Keratinocyte (primary cell): ENCODE measurements around the gene PTPRD. TPM values are rescaled to one million over a fixed set of nuclear protein-coding genes. Genes with fewer than 3 reads are reported as not detected.

Source experiments
- DNase-seq: peaks from one replicate; pipeline ENCODE4 v3.0.0-alpha.2; 2011; ENCODE audit warnings: low read depth, missing footprints, low spot score
- FAIRE-seq: peaks from 2 replicates; lab custom pipeline; 2011; peaks lifted over from hg19 to GRCh38; lab: Jason Lieb, UNC
- H2AFZ ChIP-seq: 2 replicates; pipeline ENCODE4 v1.6.0; 2012; ENCODE audit warnings: low read length, control low read depth, inconsistent platforms; ENCODE audit not compliant: control insufficient read depth
- H3K27ac ChIP-seq: 2 replicates; pipeline ENCODE4 v1.5.1; 2011; ENCODE audit warnings: low read length; ENCODE audit not compliant: control insufficient read depth, insufficient read depth
- H3K27me3 ChIP-seq: 3 replicates; pipeline ENCODE4 v1.6.0; 2011; ENCODE audit warnings: low read length; ENCODE audit not compliant: control insufficient read depth, insufficient read depth; ENCODE audit errors: extremely low read depth
- H3K36me3 ChIP-seq, 2 experiments: 2 replicates in 1 of 2; 3 replicates in 1 of 2; pipeline ENCODE4 v1.5.1; 2011; ENCODE audit warnings: low read length in 2 of 2, mild to moderate bottlenecking in 1 of 2; ENCODE audit not compliant: control insufficient read depth in 2 of 2, insufficient read depth in 2 of 2; ENCODE audit errors: extremely low read depth in 1 of 2
- H3K4me1 ChIP-seq: 3 replicates; pipeline ENCODE4 v1.5.1; 2011; ENCODE audit warnings: low read length; ENCODE audit not compliant: control insufficient read depth, insufficient read depth; ENCODE audit errors: extremely low read depth
- H3K4me2 ChIP-seq: 3 replicates; pipeline ENCODE4 v1.6.0; 2011; ENCODE audit warnings: low read depth, low read length; ENCODE audit not compliant: control insufficient read depth, insufficient read depth; ENCODE audit errors: extremely low read depth
- H3K4me3 ChIP-seq, 3 experiments: fragments of 200-600 bp in 1 of 3; sonication (generic) in 1 of 3; 2 replicates in 2 of 3; 3 replicates in 1 of 3; pipeline ENCODE4 v1.5.1; 2011 to 2016; ENCODE audit warnings: low read length in 3 of 3, mild to moderate bottlenecking in 3 of 3, control low read depth in 2 of 3, inconsistent platforms in 1 of 3, low read depth in 1 of 3, mixed read lengths in 1 of 3, mixed run types in 1 of 3, moderate library complexity in 1 of 3; ENCODE audit not compliant: control insufficient read depth in 2 of 3, insufficient read depth in 2 of 3; ENCODE audit errors: extremely low read depth in 1 of 3
- H3K79me2 ChIP-seq: 2 replicates; pipeline ENCODE4 v1.6.0; 2012; ENCODE audit warnings: low read length; ENCODE audit not compliant: control insufficient read depth, insufficient read depth
- H3K9ac ChIP-seq: 3 replicates; pipeline ENCODE4 v1.6.0; 2011; ENCODE audit warnings: low read length; ENCODE audit not compliant: control insufficient read depth, insufficient read depth; ENCODE audit errors: extremely low read depth
- H3K9me1 ChIP-seq: 3 replicates; pipeline ENCODE4 v1.6.0; 2011; ENCODE audit warnings: low read length; ENCODE audit not compliant: control insufficient read depth, insufficient read depth; ENCODE audit errors: extremely low read depth
- H3K9me3 ChIP-seq: 2 replicates; pipeline ENCODE4 v1.5.1; 2012; ENCODE audit warnings: low read depth, low read length; ENCODE audit not compliant: control insufficient read depth
- H4K20me1 ChIP-seq: 3 replicates; pipeline ENCODE4 v1.6.0; 2011; ENCODE audit warnings: low read length; ENCODE audit not compliant: control insufficient read depth, insufficient read depth; ENCODE audit errors: extremely low read depth
- EZH2 ChIP-seq: IDR thresholded peaks from one replicate; pipeline ENCODE4 v1.6.1; 2012; ENCODE audit warnings: inconsistent platforms, mild to moderate bottlenecking, low read length, moderate library complexity
- dilution Hi-C: fragments of 300-500 bp; cut with MboI; formaldehyde crosslinking; loops from one replicate; pipeline ENCODE4 v1.7.0; 2020; ENCODE audit warnings: low sequenced_read_pairs; ENCODE audit not compliant: extremely low pct_ligation_motif_present
- polyA plus RNA-seq, 5 experiments: library from polyadenylated mRNA; depleted of rRNA in 3 of 5; stranded (reverse) in 3 of 5; stranded (forward) in 1 of 5; unstranded in 1 of 5; fragments of >200 nt; gene quantifications; 1 replicate in 1 of 5; 2 replicates in 3 of 5; 3 replicates in 1 of 5; pipeline versions ENCODE4 v1.2.1 to v1.2.3, GENCODE V29; 2011 to 2012; ENCODE audit warnings: missing spikeins in 2 of 5, low read depth in 1 of 5, low replicate concordance in 1 of 5
- TF ChIP-seq, protein P1 (sequence below), 3 experiments: IDR thresholded peaks in 1 of 3; conservative IDR thresholded peaks in 1 of 3; optimal IDR thresholded peaks in 1 of 3; 2 replicates in 2 of 3; 3 replicates in 1 of 3; pipeline versions ENCODE3 to v1.5.1; 2011; ENCODE audit warnings: low read length in 3 of 3, mild to moderate bottlenecking in 3 of 3, moderate library complexity in 2 of 3, control low read depth in 1 of 3, inconsistent platforms in 1 of 3; ENCODE audit not compliant: insufficient read depth in 2 of 3; ENCODE audit errors: extremely low read depth in 1 of 3

Gene PTPRD
- polyA plus RNA-seq, 1 donor (not counting 4 experiments of a cell fraction or from before 2014, with no cell fraction given): 0.10 TPM

DNA sequence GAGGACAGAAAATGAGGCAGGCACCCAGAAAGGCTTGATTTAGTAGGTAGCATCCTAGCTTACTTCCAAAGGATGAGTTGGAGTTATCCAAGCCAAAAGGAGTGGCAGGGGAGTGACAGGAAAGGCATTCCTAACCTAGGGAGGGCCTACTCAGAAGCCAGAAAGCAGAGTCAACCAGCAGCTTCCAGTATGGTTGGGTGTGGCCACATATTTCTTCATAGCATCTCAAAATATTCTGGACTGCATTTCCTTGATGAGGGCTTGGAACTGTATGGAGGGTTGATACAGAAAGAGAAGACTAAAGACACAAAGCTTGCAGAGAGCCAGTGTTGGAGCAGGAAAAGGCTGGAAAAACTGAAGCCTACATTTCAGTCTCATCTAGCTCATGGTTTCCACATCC lies 2156.5 kb downstream of the PTPRD start:
- no peak for DNase-seq
- no peak overlapping the region for H3K9ac ChIP-seq
- H2AFZ ChIP-seq: no peak overlapping the region
- dilution Hi-C loops: no loop called here
- H3K4me1 ChIP-seq: no peaks in the 10 kb centered on the region
- no peaks in the 10 kb centered on the region for H3K36me3 ChIP-seq
- TF ChIP-seq, protein P1, sequence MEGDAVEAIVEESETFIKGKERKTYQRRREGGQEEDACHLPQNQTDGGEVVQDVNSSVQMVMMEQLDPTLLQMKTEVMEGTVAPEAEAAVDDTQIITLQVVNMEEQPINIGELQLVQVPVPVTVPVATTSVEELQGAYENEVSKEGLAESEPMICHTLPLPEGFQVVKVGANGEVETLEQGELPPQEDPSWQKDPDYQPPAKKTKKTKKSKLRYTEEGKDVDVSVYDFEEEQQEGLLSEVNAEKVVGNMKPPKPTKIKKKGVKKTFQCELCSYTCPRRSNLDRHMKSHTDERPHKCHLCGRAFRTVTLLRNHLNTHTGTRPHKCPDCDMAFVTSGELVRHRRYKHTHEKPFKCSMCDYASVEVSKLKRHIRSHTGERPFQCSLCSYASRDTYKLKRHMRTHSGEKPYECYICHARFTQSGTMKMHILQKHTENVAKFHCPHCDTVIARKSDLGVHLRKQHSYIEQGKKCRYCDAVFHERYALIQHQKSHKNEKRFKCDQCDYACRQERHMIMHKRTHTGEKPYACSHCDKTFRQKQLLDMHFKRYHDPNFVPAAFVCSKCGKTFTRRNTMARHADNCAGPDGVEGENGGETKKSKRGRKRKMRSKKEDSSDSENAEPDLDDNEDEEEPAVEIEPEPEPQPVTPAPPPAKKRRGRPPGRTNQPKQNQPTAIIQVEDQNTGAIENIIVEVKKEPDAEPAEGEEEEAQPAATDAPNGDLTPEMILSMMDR (optimal IDR thresholded peaks at IDR 0.05 in 1 of 3, IDR thresholded peaks at IDR 0.05 in 1 of 3, conservative IDR thresholded peaks at IDR 0.05 in 1 of 3; ENCODE audit: extremely low read depth in 1 of 3, insufficient read depth in 2 of 3, low read length in 3 of 3): no peak
- no peak for TF ChIP-seq EZH2
- no peaks in the 10 kb centered on the region for H3K27me3 ChIP-seq
- H3K9me3 ChIP-seq: no peaks in the 10 kb centered on the region
- no peaks in the 10 kb centered on the region for H3K79me2 ChIP-seq
- H3K9me1 ChIP-seq: no peaks in the 10 kb centered on the region
- no peak overlapping the region for H3K4me2 ChIP-seq
- H3K27ac ChIP-seq: no peak overlapping the region
- H4K20me1 ChIP-seq: no peaks in the 10 kb centered on the region
- no peak for FAIRE-seq
- no peak overlapping the region for H3K4me3 ChIP-seq

DNA sequence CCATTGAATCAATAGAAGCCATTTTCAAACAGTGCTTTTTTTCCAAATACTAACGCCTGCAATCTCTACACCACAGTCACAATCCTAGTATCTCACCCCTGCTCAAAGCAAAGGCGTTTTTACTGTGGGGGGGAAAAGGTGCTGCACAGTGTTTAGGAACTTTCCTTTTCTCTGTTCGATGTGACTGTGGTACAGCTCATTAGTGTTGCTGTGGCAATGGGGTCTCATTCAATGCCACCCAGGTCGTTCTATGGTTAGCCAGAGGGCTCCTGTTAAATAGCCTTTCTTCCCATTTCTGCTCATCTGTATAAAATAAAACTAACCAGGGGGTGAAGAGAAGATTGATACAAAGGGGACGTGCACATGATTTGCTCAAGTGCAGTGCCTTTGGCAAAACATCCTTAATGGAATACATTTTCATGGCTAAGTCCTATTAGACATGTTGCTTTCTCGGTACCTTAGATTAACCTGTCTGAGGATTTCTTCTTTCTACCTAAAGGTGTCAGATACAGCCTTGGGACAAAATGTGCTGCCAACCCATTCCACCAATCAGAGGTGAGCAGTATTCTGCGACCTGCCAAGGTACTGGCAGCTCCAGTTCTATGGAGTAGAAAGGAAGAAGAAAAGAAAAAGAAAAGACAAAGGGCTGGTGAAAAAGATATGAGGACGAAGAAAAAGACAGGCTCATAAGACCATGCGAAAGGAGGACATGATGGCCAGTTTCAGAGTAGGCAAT lies 2161.8 kb downstream of the PTPRD start:
- no peak overlapping the region for H3K4me2 ChIP-seq
- DNase-seq: no peak
- H3K9me1 ChIP-seq: no peaks in the 10 kb centered on the region
- H3K9me3 ChIP-seq: no peaks in the 10 kb centered on the region
- H3K9ac ChIP-seq: no peak overlapping the region
- no peaks in the 10 kb centered on the region for H3K27me3 ChIP-seq
- H4K20me1 ChIP-seq: no peaks in the 10 kb centered on the region
- no peaks in the 10 kb centered on the region for H3K4me1 ChIP-seq
- H3K4me3 ChIP-seq: no peak overlapping the region
- no peak overlapping the region for H2AFZ ChIP-seq
- dilution Hi-C loops: no loop called here
- H3K79me2 ChIP-seq: no peaks in the 10 kb centered on the region
- TF ChIP-seq EZH2: no peak
- TF ChIP-seq, protein P1 (optimal IDR thresholded peaks at IDR 0.05 in 1 of 3, IDR thresholded peaks at IDR 0.05 in 1 of 3, conservative IDR thresholded peaks at IDR 0.05 in 1 of 3; ENCODE audit: extremely low read depth in 1 of 3, insufficient read depth in 2 of 3, low read length in 3 of 3): no peak
- H3K36me3 ChIP-seq: no peaks in the 10 kb centered on the region
- no peak for FAIRE-seq
- no peak overlapping the region for H3K27ac ChIP-seq
